Panc1 (cell line): ENCODE measurements around the gene GABRR2.

Experiments used
- CTCF ChIP-seq: fragments of 450-650 bp; IDR thresholded peaks from 2 replicates; pipeline ENCODE4 v1.5.1; 2017; ENCODE audit warnings: mild to moderate bottlenecking
- POLR2AphosphoS5 ChIP-seq: IDR thresholded peaks from 2 replicates; pipeline ENCODE4 v1.6.1; 2012; ENCODE audit warnings: mild to moderate bottlenecking, low read depth, low read length, moderate library complexity
- REST ChIP-seq, 2 experiments: IDR thresholded peaks; 2 replicates each; pipeline ENCODE4 v1.6.1; 2011 to 2012; ENCODE audit warnings: low read depth in 2 of 2, control low read depth in 1 of 2, low read length in 1 of 2, mild to moderate bottlenecking in 1 of 2, moderate library complexity in 1 of 2; ENCODE audit not compliant: insufficient read depth in 1 of 2
- SIN3A ChIP-seq: IDR thresholded peaks from 2 replicates; pipeline ENCODE4 v1.6.1; 2012; ENCODE audit warnings: low read depth, mild to moderate bottlenecking, low read length, moderate library complexity, borderline replicate concordance; ENCODE audit not compliant: insufficient read depth
- TCF7L2 ChIP-seq: IDR thresholded peaks from 2 replicates; pipeline ENCODE4 v1.6.1; 2011; ENCODE audit warnings: mild to moderate bottlenecking, low read depth, low read length, inconsistent platforms

- TF ChIP-seq CTCF: no peak
- no peak for TF ChIP-seq REST (IDR thresholded peaks at IDR 0.05; ENCODE audit: insufficient read depth in 1 of 2, low read depth in 2 of 2, low read length in 1 of 2)
- TF ChIP-seq POLR2AphosphoS5: no peak
- TF ChIP-seq TCF7L2: no peak
- no peak for TF ChIP-seq SIN3A
These were observed 24.5 kb upstream of the GABRR2 start for GRCh38 chr6:89339565-89339964.
